HepG2 (cell line): ENCODE results near the gene NT5DC2. TPM values are rescaled to one million over a fixed set of nuclear protein-coding genes. Genes with fewer than 3 reads are reported as not detected.
A peak's percentile ranks its signal among the peaks of the same experiment; 100 is the strongest.

Experiments
- ATAC-seq: fragments of 200-7000 bp; cut with Tn5 transposase; 3 replicates; pipeline ENCODE4 v1.9.1; 2020; ENCODE audit warnings: mild to moderate bottlenecking, moderate library complexity
- BruUV-seq: library from RNA; stranded (reverse); fragments of 400-500 nt; replicated peaks from 2 replicates; lab custom pipeline; 2021; lab: Mats Ljungman, UMichigan
- CTCF ChIA-PET: fragments of 300-600 bp; formaldehyde crosslinking; extraction: SDS; loops from one replicate; lab custom pipeline; 2021; ENCODE audit warnings: low total read pairs, inconsistent platforms, low intra/inter-chr PET ratio; lab: Yijun Ruan, JAX
- POLR2A ChIA-PET: fragments of 350-600 bp; sonication (Branson Sonifier 250); formaldehyde crosslinking; loops from one replicate; lab custom pipeline; 2020; ENCODE audit warnings: antibody characterized with exemption, inconsistent platforms; lab: Yijun Ruan, JAX
- DNase-seq: peaks from one replicate; pipeline ENCODE4 v3.0.0-alpha.2; 2015; ENCODE audit warnings: low spot score
- FAIRE-seq: peaks from 3 replicates; lab custom pipeline; 2011; peaks lifted over from hg19 to GRCh38; lab: Jason Lieb, UNC
- H2AFZ ChIP-seq: one replicate; pipeline ENCODE4 v1.6.1; 2011; ENCODE audit warnings: low read length, inconsistent platforms
- H3K27ac ChIP-seq: fragments of 300-600 bp; 3 replicates; pipeline ENCODE4 v1.8.0; 2011; ENCODE audit warnings: mixed run types, mild to moderate bottlenecking, mixed read lengths, low read length, inconsistent platforms; ENCODE audit not compliant: insufficient read depth; ENCODE audit errors: extremely low read length
- H3K27me3 ChIP-seq, 2 experiments: fragments of 200-600 bp in 1 of 2; 2 replicates in 1 of 2; 3 replicates in 1 of 2; pipeline versions ENCODE4 v1.6.0 to v1.8.0; 2011; ENCODE audit warnings: low read length in 2 of 2, mild to moderate bottlenecking in 2 of 2, moderate library complexity in 2 of 2, inconsistent platforms in 1 of 2; ENCODE audit not compliant: insufficient read depth in 2 of 2, control insufficient read depth in 1 of 2
- H3K36me3 ChIP-seq, 2 experiments: fragments of 200-600 bp in 1 of 2; replicated peaks in 1 of 2; 2 replicates in 1 of 2; 3 replicates in 1 of 2; pipeline versions ENCODE4 v1.5.1 to v1.8.0; 2011; ENCODE audit warnings: low read length in 2 of 2, inconsistent platforms in 1 of 2; ENCODE audit not compliant: insufficient read depth in 2 of 2, control insufficient read depth in 1 of 2
- H3K4me1 ChIP-seq: 2 replicates; pipeline ENCODE4 v1.5.1; 2012; ENCODE audit warnings: low read length, inconsistent platforms; ENCODE audit not compliant: insufficient read depth
- H3K4me2 ChIP-seq: 2 replicates; pipeline ENCODE4 v1.6.0; 2011; ENCODE audit warnings: low read depth, low read length, inconsistent platforms
- H3K4me3 ChIP-seq, 3 experiments: fragments of 200-600 bp in 1 of 3; sonication (generic), shearing (Covaris generic) in 1 of 3; replicated peaks in 1 of 3; 2 replicates each; pipeline ENCODE4 v1.5.1; 2011 to 2016; ENCODE audit warnings: low read length in 3 of 3, inconsistent platforms in 2 of 3, low read depth in 2 of 3, mild to moderate bottlenecking in 2 of 3, control low read depth in 1 of 3, mixed read lengths in 1 of 3; ENCODE audit not compliant: insufficient read depth in 1 of 3
- H3K79me2 ChIP-seq: one replicate; pipeline ENCODE4 v1.6.1; 2011; ENCODE audit warnings: low read length, inconsistent platforms; ENCODE audit not compliant: insufficient read depth
- H3K9ac ChIP-seq: 2 replicates; pipeline ENCODE4 v1.6.0; 2011; ENCODE audit warnings: mild to moderate bottlenecking, low read depth, low read length, inconsistent platforms; ENCODE audit not compliant: insufficient read depth
- H3K9me3 ChIP-seq: 2 replicates; pipeline ENCODE4 v1.5.1; 2012; ENCODE audit warnings: mild to moderate bottlenecking, low read length
- H4K20me1 ChIP-seq: 2 replicates; pipeline ENCODE4 v1.6.0; 2011; ENCODE audit warnings: inconsistent platforms, mild to moderate bottlenecking, low read length, moderate library complexity; ENCODE audit not compliant: insufficient read depth
- FOXA1 ChIP-seq, 2 experiments: fragments of 450-650 bp in 1 of 2; sonication (generic) in 1 of 2; formaldehyde crosslinking in 1 of 2; IDR thresholded peaks; 2 replicates each; pipeline versions ENCODE4 v1.4.0 to v1.6.1; 2016 to 2020; ENCODE audit warnings: missing genetic modification reagents in 1 of 2
- FOXP1 ChIP-seq, 2 experiments: fragments of 450-650 bp in 1 of 2; IDR thresholded peaks; 2 replicates each; pipeline ENCODE4 v1.6.1; 2017 to 2018; ENCODE audit warnings: antibody characterized with exemption in 1 of 2
- HDAC1 ChIP-seq: sonication (generic); formaldehyde crosslinking; IDR thresholded peaks from 2 replicates; pipeline ENCODE4 v1.5.1; 2020; ENCODE audit warnings: mild to moderate bottlenecking, missing genetic modification reagents
- HIVEP1 ChIP-seq: sonication (generic); formaldehyde crosslinking; IDR thresholded peaks from 2 replicates; pipeline ENCODE4 v1.4.0; 2020; ENCODE audit warnings: mild to moderate bottlenecking, missing genetic modification reagents
- SIN3A ChIP-seq: IDR thresholded peaks from 2 replicates; pipeline ENCODE4 v1.6.1; 2011; ENCODE audit warnings: low read depth, mild to moderate bottlenecking, control low read depth, low read length, borderline replicate concordance
- SIX1 ChIP-seq: sonication (generic); formaldehyde crosslinking; IDR thresholded peaks from 2 replicates; pipeline ENCODE4 v1.4.0; 2020; ENCODE audit warnings: missing genetic modification reagents, borderline replicate concordance
- ZBTB10 ChIP-seq: sonication (generic); formaldehyde crosslinking; IDR thresholded peaks from 2 replicates; pipeline ENCODE4 v1.4.0; 2020; ENCODE audit warnings: missing genetic modification reagents, borderline replicate concordance
- ZFP37 ChIP-seq: sonication (generic); formaldehyde crosslinking; IDR thresholded peaks from 2 replicates; pipeline ENCODE4 v1.4.0; 2020; ENCODE audit warnings: missing genetic modification reagents, borderline replicate concordance
- ZNF260 ChIP-seq: sonication (generic); formaldehyde crosslinking; IDR thresholded peaks from 2 replicates; pipeline ENCODE4 v1.4.0; 2020; ENCODE audit warnings: missing genetic modification reagents, low read depth, mild to moderate bottlenecking, borderline replicate concordance
- ZNF33A ChIP-seq: sonication (generic); formaldehyde crosslinking; IDR thresholded peaks from 2 replicates; pipeline ENCODE4 v1.5.1; 2020; ENCODE audit warnings: missing genetic modification reagents, mild to moderate bottlenecking, moderate library complexity, borderline replicate concordance
- ZNF382 ChIP-seq: sonication (generic); formaldehyde crosslinking; IDR thresholded peaks from 2 replicates; pipeline ENCODE4 v1.5.0; 2020; ENCODE audit warnings: missing genetic modification reagents, mild to moderate bottlenecking, borderline replicate concordance
- ZNF451 ChIP-seq: sonication (generic); formaldehyde crosslinking; IDR thresholded peaks from 2 replicates; pipeline ENCODE4 v1.5.0; 2020; ENCODE audit warnings: mild to moderate bottlenecking, missing genetic modification reagents
- ZNF780A ChIP-seq: sonication (generic); formaldehyde crosslinking; IDR thresholded peaks from 2 replicates; pipeline ENCODE4 v1.8.0; 2022; ENCODE audit warnings: mild to moderate bottlenecking, missing genetic modification reagents, moderate library complexity
- ZNF800 ChIP-seq: sonication (generic); formaldehyde crosslinking; IDR thresholded peaks from 2 replicates; pipeline ENCODE4 v1.4.0; 2020; ENCODE audit warnings: missing genetic modification reagents
- WGBS: methylation state at CpG from one replicate; pipeline ENCODE4 v1.1.6; 2017; ENCODE audit warnings: low lambda C conversion rate; 5-methylcytosine and 5-hydroxymethylcytosine counted together
- in situ Hi-C: cut with HindIII; loops from 2 replicates; pipeline ENCODE4 v1.10.0; 2017; ENCODE audit warnings: low pct_unique_long_range_greater_than_20kb; ENCODE audit not compliant: extremely low pct_ligation_motif_present
- intact Hi-C: fragments of 100-400 bp; cut with micrococcal nuclease; formaldehyde crosslinking; loops from one replicate; pipeline ENCODE4 v1.10.0; 2022; ENCODE audit not compliant: unreplicated experiment
- polyA plus RNA-seq, 8 experiments: library from polyadenylated mRNA; depleted of rRNA in 3 of 8; stranded (reverse) in 7 of 8; unstranded in 1 of 8; fragments of >200 nt; fragmentation: Illumina TruSeq in 4 of 8; extraction: Trizol in 4 of 8; gene quantifications; 2 replicates each; pipeline versions ENCODE4 v1.2.1 to v1.2.3, GENCODE V29; 2011 to 2016; ENCODE audit warnings: low read depth in 4 of 8, missing spikeins in 1 of 8, mixed read lengths in 1 of 8; ENCODE audit not compliant: insufficient read depth in 1 of 8
- total RNA-seq, 5 experiments: library from RNA; depleted of rRNA; stranded (reverse); fragments of >200 nt; fragmentation: Illumina TruSeq; extraction: Trizol; gene quantifications; 2 replicates each; pipeline ENCODE4 v1.2.3, GENCODE V29; 2016; ENCODE audit warnings: low read depth in 1 of 5
- TF ChIP-seq, protein P1 (sequence below): sonication (generic); formaldehyde crosslinking; IDR thresholded peaks from 2 replicates; pipeline ENCODE4 v1.5.1; 2020; ENCODE audit warnings: missing genetic modification reagents, mild to moderate bottlenecking, borderline replicate concordance

The NT5DC2 gene
- total and polyA plus RNA-seq, 2 of the 13 experiments (the other 11 are each of a cell fraction or from before 2014, with no cell fraction given): 131 to 240 TPM

DNA sequence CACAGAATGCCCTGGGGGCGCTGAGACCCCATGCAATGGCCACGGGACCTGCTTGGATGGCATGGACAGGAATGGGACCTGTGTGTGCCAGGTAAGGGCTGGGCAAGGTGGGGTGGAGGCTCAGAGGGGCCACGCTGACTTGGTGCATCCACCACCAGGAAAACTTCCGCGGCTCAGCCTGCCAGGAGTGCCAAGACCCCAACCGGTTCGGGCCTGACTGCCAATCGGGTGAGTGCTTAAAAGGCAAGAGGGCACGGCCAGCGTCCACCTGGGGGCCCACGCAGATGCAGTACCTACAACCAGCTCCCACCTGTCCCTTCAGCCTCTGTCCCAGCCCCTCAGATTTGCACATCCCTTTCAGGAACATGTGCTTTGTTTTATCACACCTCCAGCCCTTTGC lies 31.7 kb downstream of the NT5DC2 start (continued):
- TF ChIP-seq ZNF780A (CRISPR knock-in tag): no peak
- TF ChIP-seq ZNF260 (CRISPR knock-in tag): no peak
- no peak for TF ChIP-seq SIN3A
- TF ChIP-seq FOXA1 (IDR thresholded peaks at IDR 0.05): no peak
- no peak for TF ChIP-seq FOXA1 (CRISPR knock-in tag; IDR thresholded peaks at IDR 0.05)
- TF ChIP-seq ZNF451 (CRISPR knock-in tag): no peak
- TF ChIP-seq ZFP37 (CRISPR knock-in tag): no peak
- no peak for TF ChIP-seq ZNF800 (CRISPR knock-in tag)
- no peak for TF ChIP-seq FOXP1 (IDR thresholded peaks at IDR 0.05)
- no peak for TF ChIP-seq FOXP1 (CRISPR knock-in tag; IDR thresholded peaks at IDR 0.05)

DNA sequence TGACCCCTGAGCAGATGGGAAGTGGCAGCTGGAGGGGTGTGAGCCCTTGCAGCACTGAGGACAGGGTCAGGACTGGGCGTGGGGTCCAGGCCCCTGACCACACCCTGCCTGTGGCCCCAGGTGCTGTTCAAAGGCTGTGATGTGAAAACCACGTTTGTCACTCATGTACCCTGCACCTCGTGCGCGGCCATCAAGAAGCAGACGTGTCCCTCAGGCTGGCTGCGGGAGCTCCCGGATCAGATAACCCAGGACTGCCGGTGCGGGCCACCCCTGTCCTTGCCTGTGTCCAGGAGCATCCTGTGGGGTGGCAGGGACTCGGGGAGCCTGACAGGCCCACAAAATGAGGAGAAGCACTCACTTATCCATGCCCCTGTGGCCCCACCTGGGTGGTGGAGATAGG lies 32.6 kb downstream of the NT5DC2 start:
- H3K79me2 ChIP-seq: no peaks in the 10 kb centered on the region
- no peak overlapping the region for H3K9ac ChIP-seq
- no peaks in the 10 kb centered on the region for H4K20me1 ChIP-seq
- no peak overlapping the region for H3K4me2 ChIP-seq
- 10% methylated on average over 6 of the region's 11 CpGs for WGBS
- H2AFZ ChIP-seq: no peak overlapping the region
- no TSS peak for BruUV-seq
- no peak for DNase-seq
- H3K36me3 ChIP-seq: no peaks in the 10 kb centered on the region
- H3K9me3 ChIP-seq: no peaks in the 10 kb centered on the region
- intact Hi-C loops (no loop called here), in situ Hi-C loops (no loop called here)
- peak; percentile 9; the same call in 1 of the 3 replicates for ATAC-seq
- H3K4me1 ChIP-seq: peaks cover 12% of the 10 kb centered on the region
- H3K27ac ChIP-seq: no peak overlapping the region
- no peak overlapping the region for H3K4me3 ChIP-seq
- ChIA-PET CTCF (no interaction called here), POLR2A (no interaction called here)
- TF ChIP-seq SIX1 (CRISPR knock-in tag) (no peak), HDAC1 (no peak), ZBTB10 (CRISPR knock-in tag) (no peak), ZNF33A (CRISPR knock-in tag) (no peak), HIVEP1 (no peak), ZNF382 (CRISPR knock-in tag) (no peak)
- TF ChIP-seq, protein P1, sequence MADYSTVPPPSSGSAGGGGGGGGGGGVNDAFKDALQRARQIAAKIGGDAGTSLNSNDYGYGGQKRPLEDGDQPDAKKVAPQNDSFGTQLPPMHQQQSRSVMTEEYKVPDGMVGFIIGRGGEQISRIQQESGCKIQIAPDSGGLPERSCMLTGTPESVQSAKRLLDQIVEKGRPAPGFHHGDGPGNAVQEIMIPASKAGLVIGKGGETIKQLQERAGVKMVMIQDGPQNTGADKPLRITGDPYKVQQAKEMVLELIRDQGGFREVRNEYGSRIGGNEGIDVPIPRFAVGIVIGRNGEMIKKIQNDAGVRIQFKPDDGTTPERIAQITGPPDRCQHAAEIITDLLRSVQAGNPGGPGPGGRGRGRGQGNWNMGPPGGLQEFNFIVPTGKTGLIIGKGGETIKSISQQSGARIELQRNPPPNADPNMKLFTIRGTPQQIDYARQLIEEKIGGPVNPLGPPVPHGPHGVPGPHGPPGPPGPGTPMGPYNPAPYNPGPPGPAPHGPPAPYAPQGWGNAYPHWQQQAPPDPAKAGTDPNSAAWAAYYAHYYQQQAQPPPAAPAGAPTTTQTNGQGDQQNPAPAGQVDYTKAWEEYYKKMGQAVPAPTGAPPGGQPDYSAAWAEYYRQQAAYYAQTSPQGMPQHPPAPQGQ (CRISPR knock-in tag): no peak
- peaks cover 15 to 66% of the 10 kb centered on the region in 2 experiments; a peak in 4 of 5 replicates for H3K27me3 ChIP-seq
- no peak for FAIRE-seq
